Measurements from ENCODE around the gene IMPG2.

Gene IMPG2

DNA sequence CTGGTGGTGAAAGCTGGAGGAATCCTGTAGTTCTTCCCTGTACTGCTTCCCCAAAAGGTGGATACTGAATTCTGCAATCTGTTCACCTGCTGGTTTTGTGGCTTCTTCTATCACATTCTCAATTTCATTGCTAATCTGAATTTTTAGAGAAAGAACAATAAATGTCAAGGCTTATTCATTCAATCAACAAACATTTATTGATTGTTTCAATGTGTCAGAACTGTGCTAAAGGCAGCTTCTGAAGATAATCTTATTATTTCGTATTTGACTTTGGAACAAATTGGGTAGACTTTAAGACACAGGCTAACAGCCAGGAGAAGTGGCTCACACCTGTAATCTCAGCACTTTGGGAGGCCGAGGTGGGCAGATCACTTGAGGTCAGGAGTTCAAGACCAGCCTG is 46.8 kb downstream of the IMPG2 start:
- no peak for DNase-seq (ENCODE audit: low spot score)

DNA sequence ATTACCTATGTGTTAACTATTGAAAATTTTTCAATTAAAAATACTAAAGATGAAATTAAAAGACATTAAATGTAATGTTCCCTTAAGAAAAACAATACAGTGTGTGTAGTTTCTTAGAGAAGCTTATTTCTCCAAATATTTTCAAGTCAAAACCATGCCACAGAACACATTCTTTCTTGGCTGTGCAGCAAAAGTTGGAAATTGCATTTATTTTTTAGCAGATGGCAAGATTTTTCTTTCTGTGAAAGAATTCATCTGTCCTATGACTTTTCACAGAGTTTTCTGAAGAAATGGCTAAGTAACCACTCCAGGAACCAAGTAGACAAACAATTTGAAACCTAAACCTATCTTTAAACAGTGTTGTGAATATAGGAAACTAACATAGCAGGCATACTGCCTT is 47.2 kb downstream of the IMPG2 start:
- no peak for DNase-seq (ENCODE audit: low spot score)

DNA sequence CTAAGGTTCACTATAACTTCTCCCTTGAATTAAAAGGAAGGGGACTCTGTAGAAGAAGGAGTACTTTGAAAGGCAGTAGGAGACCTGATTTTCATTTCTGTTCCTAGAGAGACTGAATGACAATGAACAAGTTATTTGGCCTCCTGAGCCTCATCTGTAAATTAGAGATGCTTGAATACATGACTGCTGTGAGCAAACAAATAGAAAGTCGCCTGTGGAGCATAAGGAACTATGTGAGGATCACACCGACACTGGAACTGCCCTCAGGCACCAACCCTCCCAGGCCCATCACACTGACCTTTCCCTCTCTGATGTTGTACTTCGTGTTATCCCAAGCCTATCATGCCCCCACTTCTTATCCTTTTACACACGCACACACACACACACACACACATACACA is 48.6 kb downstream of the IMPG2 start:
- no peak for DNase-seq (ENCODE audit: low spot score)

- no peak for DNase-seq (ENCODE audit: low spot score)
Observed at GRCh38 chr3:101270149-101270548, 50.2 kb downstream of the IMPG2 start.

DNA sequence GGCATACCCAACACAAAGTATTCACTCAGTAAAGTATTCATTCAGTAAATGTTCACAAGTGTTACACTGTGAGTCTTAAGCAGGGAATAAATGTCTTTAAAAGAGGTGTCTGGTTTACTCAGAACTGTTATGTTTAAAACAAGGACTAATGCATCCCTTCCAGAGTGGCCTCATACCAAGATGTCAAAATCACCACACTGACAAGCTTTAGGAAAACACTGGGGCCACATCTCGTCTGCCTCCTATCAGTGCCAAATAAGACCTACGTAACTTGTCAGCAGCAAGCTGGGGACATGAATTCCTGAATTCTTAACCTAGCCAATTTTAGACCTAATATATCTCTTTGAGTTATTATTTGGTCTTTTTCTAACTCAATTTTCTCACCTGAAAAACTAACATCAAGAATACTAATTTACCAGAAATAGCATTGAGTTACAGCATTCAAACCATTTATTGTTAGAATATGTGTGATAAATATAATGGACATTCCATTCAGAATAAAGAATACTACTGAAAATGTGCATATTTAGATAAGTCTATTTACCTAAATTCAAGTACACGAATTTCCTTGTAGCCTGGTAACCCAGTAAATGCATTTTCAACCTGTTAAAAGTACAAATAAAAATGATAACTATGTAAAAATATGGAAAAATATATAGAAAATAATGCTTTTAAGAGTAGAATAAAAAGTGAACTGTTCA is 51.3 kb downstream of the IMPG2 start:
- no peak for DNase-seq (ENCODE audit: low spot score)

DNA sequence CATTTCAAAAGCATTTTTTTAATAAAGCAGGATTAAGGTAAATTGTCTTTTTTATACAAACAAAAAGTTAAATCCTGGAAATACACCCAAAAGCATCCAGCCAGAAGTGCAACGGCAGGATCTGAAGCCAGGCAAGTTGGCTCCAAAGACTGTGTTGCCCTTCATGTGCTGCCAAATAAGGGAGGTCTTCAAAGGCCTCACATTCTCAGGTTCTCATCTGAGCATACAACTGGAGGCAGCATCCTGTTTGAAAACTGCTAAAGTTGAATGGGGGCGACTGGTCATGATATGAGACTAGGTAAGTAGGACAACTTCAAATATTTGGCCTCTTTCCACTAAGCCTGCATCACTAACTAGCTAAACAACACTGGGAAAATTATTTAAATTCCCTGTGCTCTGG is 52.2 kb downstream of the IMPG2 start:
- DNase-seq (ENCODE audit: low spot score): no peak

DNA sequence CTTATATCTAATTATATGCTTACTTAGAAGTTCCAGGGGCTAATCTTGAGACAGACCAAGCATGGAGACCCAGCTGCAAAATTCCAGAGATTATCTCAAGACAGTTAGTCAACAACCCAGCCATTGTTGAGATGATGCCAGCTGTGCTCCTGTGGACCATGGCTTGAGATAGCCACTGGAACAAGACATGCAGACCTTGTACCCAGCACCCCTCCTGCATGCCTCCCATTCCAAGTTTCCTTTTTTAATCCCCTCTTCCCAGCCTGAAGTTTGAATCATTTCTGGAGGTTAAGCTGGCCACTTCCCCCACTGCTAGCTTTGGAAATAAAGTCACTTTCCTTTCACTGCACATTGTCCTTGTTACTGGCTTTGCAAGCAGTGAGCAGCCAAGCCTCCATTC is 53.8 kb downstream of the IMPG2 start:
- DNase-seq (ENCODE audit: low spot score): no peak

DNA sequence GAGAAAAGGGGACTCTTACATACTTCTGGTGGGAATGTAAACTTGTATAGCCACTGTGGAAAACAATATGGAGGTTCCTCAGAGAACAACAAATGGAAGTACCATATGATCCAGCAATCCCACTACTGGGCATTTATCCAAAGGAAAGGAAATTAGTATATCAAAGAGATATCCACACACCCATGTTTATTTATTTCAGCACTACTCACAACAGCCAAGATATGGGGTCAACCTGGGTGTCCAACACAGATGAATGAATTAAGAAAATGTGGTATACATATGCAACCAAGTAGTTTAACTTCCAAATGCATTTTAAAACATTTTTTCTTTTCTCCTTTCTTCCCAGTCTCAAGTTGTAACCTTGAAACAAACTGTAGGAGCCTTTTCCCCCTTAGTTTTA is 54.3 kb downstream of the IMPG2 start:
- DNase-seq (ENCODE audit: low spot score): no peak

- no peak for DNase-seq (ENCODE audit: low spot score)
Observed at GRCh38 chr3:101262393-101263240, 57.8 kb downstream of the IMPG2 start.

DNA sequence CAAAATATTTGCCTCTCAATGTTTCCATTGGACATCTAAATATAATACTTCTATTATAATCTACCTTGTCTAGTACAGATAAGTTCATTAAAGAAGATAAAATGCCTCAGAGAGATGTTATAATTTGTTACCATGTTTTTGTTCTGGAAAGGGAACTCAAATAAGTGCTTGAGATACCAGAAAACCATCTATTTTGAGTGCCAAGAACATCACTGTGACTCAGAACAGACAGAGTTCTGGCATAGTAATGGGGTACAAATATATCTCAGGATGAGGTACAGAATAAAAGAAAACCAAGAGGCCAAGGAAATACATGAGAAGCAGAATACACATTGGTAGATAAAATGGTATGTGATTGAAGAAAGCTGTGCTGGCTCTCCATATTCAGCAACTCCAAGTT is 58.9 kb downstream of the IMPG2 start:
- peak; percentile 9 for DNase-seq (ENCODE audit: low spot score)

DNA sequence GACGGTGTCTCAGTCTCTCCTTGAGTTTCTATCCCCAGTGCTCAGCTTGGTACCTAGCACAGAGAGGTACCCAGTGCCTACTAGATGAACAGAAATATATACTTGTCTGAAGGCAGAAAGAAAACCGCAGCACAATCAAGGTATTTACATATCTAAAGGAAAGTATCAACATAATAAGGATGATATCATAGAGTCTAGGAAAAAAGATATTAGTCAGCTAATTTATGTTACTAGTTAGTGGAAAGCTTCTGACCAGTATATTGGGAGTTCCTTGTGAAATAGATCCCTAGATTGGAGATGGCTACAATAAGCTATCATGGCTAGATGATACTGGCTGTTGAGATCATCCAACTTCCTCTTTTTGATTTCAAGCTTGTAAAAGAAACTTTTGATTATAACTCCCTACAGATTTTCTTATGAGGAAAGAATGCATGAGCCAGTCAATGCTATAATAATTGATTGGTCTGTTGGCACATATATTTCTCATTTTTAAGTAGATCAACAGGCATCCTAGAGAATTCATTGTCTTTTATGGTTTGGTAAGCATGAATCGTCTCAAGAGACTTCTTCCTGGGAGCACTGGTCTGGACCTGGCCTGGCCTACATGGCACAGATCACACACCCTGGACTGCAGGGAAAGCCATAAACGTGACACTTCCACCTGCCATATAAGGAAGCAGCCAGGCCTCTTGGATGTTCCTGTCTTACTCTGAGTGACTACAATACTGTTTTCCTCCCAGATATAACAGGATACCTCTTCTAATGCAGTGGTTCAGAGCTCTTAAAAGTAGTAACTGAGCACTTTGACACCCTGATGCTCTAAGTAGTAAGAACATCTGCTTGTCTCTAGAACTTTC is 60.7 kb downstream of the IMPG2 start:
- DNase-seq (ENCODE audit: low spot score): no peak

DNA sequence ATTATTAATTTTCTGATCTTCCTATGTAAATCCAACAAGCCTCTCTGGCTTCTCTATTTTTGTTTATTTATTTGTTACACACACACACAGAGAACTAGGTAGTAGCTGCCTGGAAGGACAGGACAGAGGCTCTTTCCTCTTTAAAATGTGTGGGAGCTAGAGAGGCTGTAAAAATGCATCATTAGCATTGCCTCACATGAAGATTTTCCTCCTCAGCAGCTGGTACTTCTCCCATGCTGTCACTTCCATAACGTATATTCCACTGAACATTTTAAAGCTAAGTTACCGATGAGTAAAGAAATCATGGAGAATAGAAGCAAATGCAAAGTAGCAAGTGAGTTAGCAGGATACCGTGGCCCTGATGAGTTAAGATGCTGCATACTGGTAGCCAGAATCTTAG is 63.9 kb downstream of the IMPG2 start:
- DNase-seq (ENCODE audit: low spot score): no peak

DNA sequence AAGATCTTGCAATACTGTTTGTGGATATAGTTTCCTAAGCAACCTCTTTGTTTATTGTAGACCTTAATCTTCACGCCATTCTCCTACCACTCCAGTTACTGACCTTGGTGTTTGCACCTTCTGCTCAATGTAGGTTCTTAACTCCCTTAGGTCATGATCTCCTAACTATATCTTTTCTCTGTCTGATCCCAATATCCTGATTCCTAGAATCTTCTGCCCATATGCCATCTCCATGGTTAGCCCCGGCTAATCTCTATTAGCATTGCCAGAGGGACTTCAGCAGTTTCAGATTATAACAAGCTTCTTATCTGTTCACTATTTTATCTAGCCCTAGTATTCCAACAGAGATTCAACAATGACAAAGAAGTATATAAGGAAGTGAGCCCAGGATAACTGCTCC is 64.9 kb downstream of the IMPG2 start:
- DNase-seq (ENCODE audit: low spot score): no peak

- no peak for DNase-seq (ENCODE audit: low spot score)
Observed at GRCh38 chr3:101253396-101253795, 67.0 kb downstream of the IMPG2 start.

DNA sequence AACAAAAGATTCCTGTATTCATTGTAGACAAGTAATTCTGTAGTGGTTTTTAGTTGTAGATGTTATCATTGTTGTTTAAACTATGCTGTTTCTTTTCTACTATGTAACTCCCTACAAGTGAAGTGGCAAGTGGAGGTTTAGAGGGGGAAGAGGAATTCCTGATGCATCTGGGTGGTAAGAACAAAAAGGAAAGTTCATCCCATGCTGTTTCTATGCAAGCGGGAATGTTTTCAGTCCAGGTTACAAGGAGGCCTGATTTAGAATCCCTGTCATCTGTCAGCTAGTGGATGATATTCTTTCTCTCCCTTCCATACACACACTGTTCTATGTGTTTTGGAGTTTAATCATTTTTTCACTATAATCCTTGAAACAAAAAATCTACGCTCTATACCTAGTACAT is 67.4 kb downstream of the IMPG2 start:
- no peak for DNase-seq (ENCODE audit: low spot score)

DNA sequence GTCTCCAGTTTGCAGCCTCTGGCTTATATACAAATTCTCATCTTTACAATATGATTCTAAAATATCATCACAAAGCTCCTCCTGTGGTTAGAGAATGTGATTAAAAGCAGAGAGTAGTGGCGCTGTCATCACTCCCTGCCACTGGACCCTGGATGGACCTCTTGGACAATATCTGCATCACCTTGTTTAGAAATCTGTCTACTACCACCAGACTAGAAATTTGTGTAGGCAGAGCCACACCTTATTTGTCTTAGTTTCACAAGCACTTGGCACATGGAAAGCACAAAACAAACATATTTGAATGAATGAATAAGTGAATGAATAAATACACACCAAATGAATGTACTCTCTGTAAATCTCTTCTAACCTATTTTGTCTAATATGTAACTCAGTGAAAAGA is 68.1 kb downstream of the IMPG2 start:
- DNase-seq (ENCODE audit: low spot score): no peak

- no peak for DNase-seq (ENCODE audit: low spot score)
Observed at GRCh38 chr3:101251441-101251840, 68.9 kb downstream of the IMPG2 start.

DNA sequence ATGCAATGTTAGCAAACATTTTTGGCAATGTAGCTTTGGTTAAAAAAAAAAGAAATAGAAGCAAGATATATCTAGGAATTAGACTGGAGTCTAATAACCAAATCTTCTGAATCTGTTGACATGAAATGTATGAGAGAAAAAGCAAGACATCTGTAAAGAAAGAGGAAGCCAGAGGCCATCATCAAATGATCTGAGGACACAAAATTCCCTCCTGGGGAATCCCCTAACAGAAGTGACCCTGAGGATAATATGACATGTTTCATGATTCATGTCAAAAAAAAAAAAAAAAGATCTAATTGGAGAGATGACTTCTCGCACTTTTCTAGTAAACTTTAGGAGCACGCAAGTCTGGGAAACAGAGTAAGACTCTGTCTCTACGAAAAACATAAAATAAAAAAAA is 70.9 kb downstream of the IMPG2 start:
- DNase-seq (ENCODE audit: low spot score): no peak

GRCh38 chr3:101248736-101249135 is 71.6 kb downstream of the IMPG2 start:
- DNase-seq (ENCODE audit: low spot score): no peak

- DNase-seq (ENCODE audit: low spot score): peak; percentile 7
Observed at GRCh38 chr3:101244212-101244575, 76.2 kb downstream of the IMPG2 start.

DNA sequence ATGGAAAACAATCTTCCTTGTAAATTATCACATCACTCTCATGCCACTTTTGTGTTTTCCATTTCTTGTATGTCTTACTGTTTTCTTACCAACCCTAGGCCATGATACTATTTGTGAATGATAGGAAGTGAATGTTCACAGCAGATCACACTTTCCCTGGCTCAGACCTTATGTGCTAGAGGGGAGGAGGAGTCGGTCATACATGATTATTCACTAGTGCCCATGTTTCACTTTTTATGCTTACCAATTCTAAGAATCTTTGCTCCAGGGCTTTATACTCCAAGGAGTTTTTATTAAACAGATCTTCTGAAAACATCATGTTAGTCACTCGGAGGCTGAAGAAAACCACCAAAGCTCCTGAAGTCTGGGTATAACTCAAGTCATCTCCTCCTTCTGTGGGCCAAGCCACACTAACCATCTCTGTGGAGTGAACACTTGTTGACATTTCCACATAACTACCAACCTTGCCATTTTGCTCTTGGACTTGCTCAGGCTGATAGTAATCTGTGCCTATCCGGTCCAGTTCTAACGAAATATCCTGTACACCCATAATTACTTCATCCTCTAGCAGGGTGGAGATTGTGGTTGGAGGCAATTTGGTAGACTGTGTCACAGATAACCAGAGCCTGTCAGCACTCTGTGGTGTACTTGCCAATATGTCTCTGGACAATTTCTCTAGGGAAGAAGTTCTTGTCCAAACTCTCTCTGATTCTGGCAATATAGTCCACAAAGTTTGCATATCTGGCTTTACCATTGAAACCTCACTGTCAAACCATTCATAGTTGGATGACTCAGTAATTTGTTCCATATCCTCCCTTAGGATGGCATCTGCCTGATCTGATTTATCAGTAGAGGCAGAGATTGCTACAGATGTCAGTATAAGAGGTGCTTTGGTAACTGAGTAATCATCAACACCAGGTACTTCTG is 76.8 kb downstream of the IMPG2 start:
- DNase-seq (ENCODE audit: low spot score): peak; percentile 16

Measured in GM03348 (cell line).